Parathyroid adenoma (tissue), 2 donors: Measurements from ENCODE around the gene DDX55.
"Not testable (repeated sequence)": the region's sequence is repeated elsewhere in the genome, so short reads cannot be mapped to it uniquely, and the experiment has no call there.

Experiments
- H2AFZ ChIP-seq: fragments of 300-600 bp; sonication (generic); one replicate; pipeline ENCODE4 v1.7.0; 2017; ENCODE audit warnings: antibody characterized with exemption, mild to moderate bottlenecking
- H3K27ac ChIP-seq: fragments of 300-600 bp; sonication (generic); one replicate; pipeline ENCODE4 v1.7.0; 2017
- H3K27me3 ChIP-seq: fragments of 300-600 bp; sonication (generic); one replicate; pipeline ENCODE4 v1.7.0; 2017; ENCODE audit warnings: low read length; ENCODE audit not compliant: control insufficient read depth, insufficient read depth
- H3K36me3 ChIP-seq: fragments of 300-600 bp; sonication (generic); one replicate; pipeline ENCODE4 v1.7.0; 2017; ENCODE audit warnings: low read length; ENCODE audit not compliant: control insufficient read depth, insufficient read depth
- H3K4me1 ChIP-seq: fragments of 300-600 bp; sonication (generic); one replicate; pipeline ENCODE4 v1.7.0; 2017; ENCODE audit warnings: control low read depth
- H3K4me2 ChIP-seq: fragments of 300-600 bp; sonication (generic); one replicate; pipeline ENCODE4 v1.7.0; 2017; ENCODE audit warnings: low read length
- H3K4me3 ChIP-seq: fragments of 300-600 bp; sonication (generic); one replicate; pipeline ENCODE4 v1.7.0; 2017; ENCODE audit warnings: low read depth, low read length
- H3K79me2 ChIP-seq: fragments of 300-600 bp; sonication (generic); one replicate; pipeline ENCODE4 v1.7.0; 2017; ENCODE audit warnings: control low read depth
- H3K9ac ChIP-seq: fragments of 300-600 bp; sonication (generic); one replicate; pipeline ENCODE4 v1.7.0; 2017; ENCODE audit warnings: mild to moderate bottlenecking
- H3K9me3 ChIP-seq: fragments of 300-600 bp; sonication (generic); one replicate; pipeline ENCODE4 v1.7.0; 2017; ENCODE audit warnings: low read length; ENCODE audit not compliant: control insufficient read depth
- TF ChIP-seq, protein P1 (sequence below): fragments of 300-600 bp; sonication (generic); IDR thresholded peaks from one replicate; pipeline ENCODE4 v1.7.0; 2017; ENCODE audit warnings: antibody characterized with exemption, mild to moderate bottlenecking
- donor health status: primary hyperparathyroidism.

The DDX55 gene, protein sequence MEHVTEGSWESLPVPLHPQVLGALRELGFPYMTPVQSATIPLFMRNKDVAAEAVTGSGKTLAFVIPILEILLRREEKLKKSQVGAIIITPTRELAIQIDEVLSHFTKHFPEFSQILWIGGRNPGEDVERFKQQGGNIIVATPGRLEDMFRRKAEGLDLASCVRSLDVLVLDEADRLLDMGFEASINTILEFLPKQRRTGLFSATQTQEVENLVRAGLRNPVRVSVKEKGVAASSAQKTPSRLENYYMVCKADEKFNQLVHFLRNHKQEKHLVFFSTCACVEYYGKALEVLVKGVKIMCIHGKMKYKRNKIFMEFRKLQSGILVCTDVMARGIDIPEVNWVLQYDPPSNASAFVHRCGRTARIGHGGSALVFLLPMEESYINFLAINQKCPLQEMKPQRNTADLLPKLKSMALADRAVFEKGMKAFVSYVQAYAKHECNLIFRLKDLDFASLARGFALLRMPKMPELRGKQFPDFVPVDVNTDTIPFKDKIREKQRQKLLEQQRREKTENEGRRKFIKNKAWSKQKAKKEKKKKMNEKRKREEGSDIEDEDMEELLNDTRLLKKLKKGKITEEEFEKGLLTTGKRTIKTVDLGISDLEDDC

DNA sequence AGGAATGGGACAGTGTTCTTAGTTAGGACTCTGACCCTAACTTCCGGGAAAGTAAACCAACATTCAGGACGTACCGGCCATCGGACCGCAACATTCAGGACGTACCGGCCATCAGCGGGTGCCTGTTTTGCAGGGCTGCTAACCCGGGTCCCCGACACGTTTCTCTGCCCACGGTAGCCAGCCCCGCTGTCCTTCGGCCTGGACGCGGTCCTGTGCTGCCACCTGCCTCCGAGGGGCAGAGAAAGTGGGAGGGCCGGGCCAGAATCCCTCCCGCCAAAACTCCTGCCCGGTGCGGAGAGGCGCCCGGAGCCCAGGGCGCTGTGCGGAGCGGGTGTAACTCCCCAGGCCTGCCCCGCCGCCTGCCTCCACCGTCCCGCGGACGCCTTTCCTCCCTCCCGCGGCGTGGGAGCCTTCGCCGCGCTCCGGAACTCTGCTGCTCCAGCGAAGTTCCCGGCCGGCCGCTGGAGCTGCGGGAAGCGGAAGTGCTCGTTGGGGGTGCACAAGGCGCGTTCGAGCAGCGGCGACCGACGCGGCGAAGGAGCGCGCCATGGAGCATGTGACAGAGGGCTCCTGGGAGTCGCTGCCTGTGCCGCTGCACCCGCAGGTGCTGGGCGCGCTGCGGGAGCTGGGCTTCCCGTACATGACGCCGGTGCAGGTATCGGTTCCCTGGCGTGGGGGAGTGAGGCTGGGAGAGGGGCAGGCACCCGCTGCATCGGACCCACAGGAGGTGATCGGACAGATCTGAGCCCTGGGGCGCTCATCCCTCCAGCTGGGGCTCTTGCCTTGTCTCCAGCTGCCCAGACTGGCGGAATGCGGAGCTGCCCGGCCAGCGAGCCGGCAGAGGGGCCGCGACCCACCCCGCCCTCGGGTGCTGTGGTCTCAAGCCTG, at the start of gene DDX55:
Gene DDX55 (plus strand): TSS at position 498 of the 888 bp plus-strand sequence. CDS start 50 bp downstream, at position 548.
- peak within 1 kb of the TSS; percentile 69 for H3K9ac ChIP-seq
- H3K4me3 ChIP-seq, result peak within 1 kb of the TSS; percentile 84
- H3K27ac ChIP-seq, result peak within 1 kb of the TSS; percentile 90
- no peaks in the 10 kb centered on the region for H3K27me3 ChIP-seq
- peaks cover 8% of the 10 kb centered on the region for H3K4me1 ChIP-seq
- H3K79me2 ChIP-seq, result peaks cover 17% of the 10 kb centered on the region
- TF ChIP-seq, protein P1, sequence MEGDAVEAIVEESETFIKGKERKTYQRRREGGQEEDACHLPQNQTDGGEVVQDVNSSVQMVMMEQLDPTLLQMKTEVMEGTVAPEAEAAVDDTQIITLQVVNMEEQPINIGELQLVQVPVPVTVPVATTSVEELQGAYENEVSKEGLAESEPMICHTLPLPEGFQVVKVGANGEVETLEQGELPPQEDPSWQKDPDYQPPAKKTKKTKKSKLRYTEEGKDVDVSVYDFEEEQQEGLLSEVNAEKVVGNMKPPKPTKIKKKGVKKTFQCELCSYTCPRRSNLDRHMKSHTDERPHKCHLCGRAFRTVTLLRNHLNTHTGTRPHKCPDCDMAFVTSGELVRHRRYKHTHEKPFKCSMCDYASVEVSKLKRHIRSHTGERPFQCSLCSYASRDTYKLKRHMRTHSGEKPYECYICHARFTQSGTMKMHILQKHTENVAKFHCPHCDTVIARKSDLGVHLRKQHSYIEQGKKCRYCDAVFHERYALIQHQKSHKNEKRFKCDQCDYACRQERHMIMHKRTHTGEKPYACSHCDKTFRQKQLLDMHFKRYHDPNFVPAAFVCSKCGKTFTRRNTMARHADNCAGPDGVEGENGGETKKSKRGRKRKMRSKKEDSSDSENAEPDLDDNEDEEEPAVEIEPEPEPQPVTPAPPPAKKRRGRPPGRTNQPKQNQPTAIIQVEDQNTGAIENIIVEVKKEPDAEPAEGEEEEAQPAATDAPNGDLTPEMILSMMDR, result peak; percentile 50
- no peaks in the 10 kb centered on the region for H3K9me3 ChIP-seq
- no peaks in the 10 kb centered on the region for H3K36me3 ChIP-seq
- peak within 1 kb of the TSS; percentile 93 for H3K4me2 ChIP-seq
- peak within 1 kb of the TSS; percentile 100 for H2AFZ ChIP-seq

DNA sequence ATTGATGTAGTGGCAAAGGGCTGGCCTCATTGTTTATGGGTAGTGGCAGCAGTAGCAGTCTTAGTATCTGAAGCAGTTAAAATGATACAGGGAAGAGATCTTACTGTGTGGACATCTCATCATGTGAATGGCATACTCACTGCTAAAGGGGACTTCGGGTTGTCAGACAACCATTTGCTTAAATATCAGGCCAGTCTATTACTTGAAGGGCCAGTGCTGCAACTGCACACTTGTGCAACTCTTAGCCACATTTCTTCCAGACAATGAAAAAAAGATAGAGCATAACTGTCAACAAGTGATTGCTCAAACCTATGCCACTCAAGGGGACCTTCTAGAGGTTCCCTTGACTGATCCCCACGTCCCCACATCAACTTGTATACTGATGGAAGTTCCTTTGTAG, 47.8 kb upstream of the DDX55 start:
- not testable (repeated sequence) for H3K4me1 ChIP-seq, H3K9ac ChIP-seq, H3K27ac ChIP-seq, H2AFZ ChIP-seq, H3K79me2 ChIP-seq, H3K9me3 ChIP-seq, H3K4me3 ChIP-seq, H3K36me3 ChIP-seq, H3K27me3 ChIP-seq, H3K4me2 ChIP-seq

DNA sequence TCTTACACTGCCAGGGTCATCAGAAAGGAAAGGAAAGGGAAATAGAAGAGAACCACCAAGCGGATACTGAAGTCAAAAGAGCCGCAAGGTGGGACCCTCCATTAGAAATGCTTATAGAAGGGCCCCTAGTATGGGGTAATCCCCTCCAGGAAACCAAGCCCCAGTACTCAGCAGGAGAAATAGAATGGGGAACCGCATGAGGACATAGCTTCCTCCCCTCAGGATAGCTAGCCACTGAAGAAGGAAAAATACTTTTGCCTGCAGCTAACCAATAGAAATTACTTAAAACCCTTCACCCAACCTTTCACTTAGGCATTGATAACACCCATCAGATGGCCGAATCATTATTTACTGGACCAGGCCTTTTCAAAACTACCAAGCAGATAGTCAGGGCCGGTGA, 47.1 kb upstream of the DDX55 start:
- not testable (repeated sequence) for H3K4me2 ChIP-seq, H3K79me2 ChIP-seq, H3K36me3 ChIP-seq, H3K9ac ChIP-seq, H3K4me3 ChIP-seq, H3K4me1 ChIP-seq, H3K27ac ChIP-seq, H3K9me3 ChIP-seq, H2AFZ ChIP-seq, H3K27me3 ChIP-seq

DNA sequence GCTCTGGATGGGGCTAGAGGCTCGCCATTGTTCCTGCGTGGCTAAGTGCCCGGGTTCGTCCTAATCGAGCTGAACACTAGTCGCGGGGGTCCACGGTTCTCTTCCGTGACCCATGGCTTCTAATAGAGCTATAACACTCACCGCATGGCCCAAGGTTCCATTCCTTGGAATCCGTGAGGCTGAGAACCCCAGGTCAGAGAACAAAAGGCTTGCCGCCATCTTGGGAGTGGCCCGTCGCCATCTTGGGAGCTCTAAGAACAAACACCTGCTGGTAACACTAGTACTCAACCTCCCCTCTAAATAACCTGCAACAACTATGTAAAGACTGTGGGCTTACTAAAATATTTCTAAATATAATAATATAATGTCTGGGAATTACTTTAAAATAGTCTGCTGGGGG, 43.4 kb upstream of the DDX55 start:
- not testable (repeated sequence) for H3K36me3 ChIP-seq, H3K9me3 ChIP-seq

DNA sequence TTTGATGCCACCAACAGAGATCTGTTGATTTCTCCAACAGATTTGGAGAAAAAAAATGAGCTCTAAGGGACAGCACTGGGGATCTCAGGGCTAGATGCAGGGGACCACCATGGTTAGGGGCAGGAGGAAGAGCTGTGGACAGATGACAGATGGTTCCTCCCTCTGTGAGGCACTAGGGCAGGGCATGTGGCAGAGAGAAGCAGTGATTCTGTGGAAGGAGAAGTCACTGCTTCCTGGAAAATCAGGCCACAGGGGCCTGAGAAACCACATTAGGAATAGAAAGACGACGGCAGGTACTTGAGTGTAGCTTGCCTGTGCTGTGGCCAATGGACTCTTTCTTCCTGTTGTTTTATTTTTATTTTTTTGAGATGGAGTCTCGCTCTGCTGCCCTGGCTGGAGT, 42.4 kb upstream of the DDX55 start:
- Histone ChIP-seq H3K36me3 (no peaks in the 10 kb centered on the region), H3K4me2 (no peak overlapping the region), H3K4me3 (no peak overlapping the region), H3K9me3 (no peaks in the 10 kb centered on the region), H3K4me1 (no peaks in the 10 kb centered on the region), H3K27ac (no peak overlapping the region), H3K27me3 (no peaks in the 10 kb centered on the region), H2AFZ (no peak overlapping the region), H3K79me2 (no peaks in the 10 kb centered on the region), H3K9ac (no peak overlapping the region)
- TF ChIP-seq, protein P1, result no peak

More for the DNA sequence above, 43.4 kb upstream of the DDX55 start:
- H3K79me2 ChIP-seq, H3K4me3 ChIP-seq, H3K27ac ChIP-seq, H3K4me2 ChIP-seq, H3K9ac ChIP-seq, H3K27me3 ChIP-seq, H3K4me1 ChIP-seq, H2AFZ ChIP-seq: not testable (repeated sequence)
